ENCODE results near the gene ATG13.

DNA sequence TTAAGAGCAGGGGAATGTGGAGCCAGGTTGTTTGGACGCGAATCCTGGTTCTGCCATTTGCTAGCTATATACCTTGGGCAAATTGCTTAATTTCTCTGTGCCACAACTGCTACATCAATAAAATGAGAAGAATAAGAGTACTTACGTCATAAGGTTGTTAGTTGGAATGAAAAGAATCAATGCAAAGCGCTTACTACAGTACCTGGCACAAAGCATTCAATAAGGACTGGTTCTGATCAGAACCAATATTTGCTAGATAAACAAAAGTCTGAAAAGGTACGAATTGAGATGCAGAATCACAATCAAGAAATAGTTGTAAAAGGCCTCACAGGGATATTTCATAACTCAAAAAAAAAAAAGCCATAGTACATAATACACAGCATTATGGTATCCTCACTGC is 34.8 kb upstream of the ATG13 start:
- TF ChIP-seq EZH2phosphoT487 (IDR thresholded peaks at IDR 0.05; ENCODE audit: low read length) (no peak), CTCF (IDR thresholded peaks at IDR 0.05; ENCODE audit: low read length) (no peak)

All from MM.1S (cell line).